ENCODE measurements around the gene ULK3. TPM values are rescaled to one million over a fixed set of nuclear protein-coding genes. Genes with fewer than 3 reads are reported as not detected.

Gene ULK3
- total RNA-seq, 1 donor from 2014 or later, result 37.3 TPM

- Mint-ChIP-seq H3K9me3 (ENCODE audit: low read depth) (no peaks in the 10 kb centered on the region), H3K27ac (no peak overlapping the region), H3K4me3 (ENCODE audit: low read depth) (no peak overlapping the region), H3K27me3 (peaks cover 66% of the 10 kb centered on the region), H3K36me3 (ENCODE audit: insufficient read depth) (no peaks in the 10 kb centered on the region), H3K4me1 (ENCODE audit: low read depth) (no peaks in the 10 kb centered on the region)
- DNase-seq (ENCODE audit: low spot score, unreplicated experiment), result no peak
- no peak for TF ChIP-seq CTCF (IDR thresholded peaks at IDR 0.05; ENCODE audit: unreplicated experiment)
Measured at GRCh38 chr15:74827614-74828013, 15.3 kb downstream of the ULK3 start.

- no peak overlapping the region for H3K4me3 Mint-ChIP-seq (ENCODE audit: low read depth)
- no peaks in the 10 kb centered on the region for H3K9me3 Mint-ChIP-seq (ENCODE audit: low read depth)
- H3K27ac Mint-ChIP-seq, result no peak overlapping the region
- H3K27me3 Mint-ChIP-seq, result peaks cover 67% of the 10 kb centered on the region
- no peak for DNase-seq (ENCODE audit: low spot score, unreplicated experiment)
- H3K4me1 Mint-ChIP-seq (ENCODE audit: low read depth), result no peaks in the 10 kb centered on the region
- no peak for TF ChIP-seq CTCF (IDR thresholded peaks at IDR 0.05; ENCODE audit: unreplicated experiment)
- no peaks in the 10 kb centered on the region for H3K36me3 Mint-ChIP-seq (ENCODE audit: insufficient read depth)
Measured at GRCh38 chr15:74826921-74827320, 16.0 kb downstream of the ULK3 start.

GRCh38 chr15:74826364-74826819 is 16.6 kb downstream of the ULK3 start, which contains the start of gene CPLX3:
TSS of gene CPLX3 (plus strand) at chr15:74826627. CDS start at chr15:74826704, 77 bp downstream.
- no peak within 1 kb of the TSS for H3K4me3 Mint-ChIP-seq (ENCODE audit: low read depth)

GRCh38 chr15:74825866-74826265 is 17.1 kb downstream of the ULK3 start:
- no peak for TF ChIP-seq CTCF (IDR thresholded peaks at IDR 0.05; ENCODE audit: unreplicated experiment)
- no peak overlapping the region for H3K4me3 Mint-ChIP-seq (ENCODE audit: low read depth)

More at GRCh38 chr15:74826364-74826819, 16.6 kb downstream of the ULK3 start, which contains the start of gene CPLX3:
- Mint-ChIP-seq H3K36me3 (ENCODE audit: insufficient read depth) (no peaks in the 10 kb centered on the region), H3K27me3 (peaks cover 69% of the 10 kb centered on the region), H3K4me1 (ENCODE audit: low read depth) (no peaks in the 10 kb centered on the region), H3K27ac (peak within 1 kb of the TSS; percentile 56), H3K9me3 (ENCODE audit: low read depth) (no peaks in the 10 kb centered on the region)
- no peak for TF ChIP-seq CTCF (IDR thresholded peaks at IDR 0.05; ENCODE audit: unreplicated experiment)
- DNase-seq (ENCODE audit: low spot score, unreplicated experiment), result peak; percentile 56

GRCh38 chr15:74824976-74825375 is 18.0 kb downstream of the ULK3 start:
- no peak for TF ChIP-seq CTCF (IDR thresholded peaks at IDR 0.05; ENCODE audit: unreplicated experiment)
- peaks cover 68% of the 10 kb centered on the region for H3K27me3 Mint-ChIP-seq
- no peak overlapping the region for H3K4me3 Mint-ChIP-seq (ENCODE audit: low read depth)
- H3K4me1 Mint-ChIP-seq (ENCODE audit: low read depth), result no peaks in the 10 kb centered on the region
- no peak overlapping the region for H3K27ac Mint-ChIP-seq
- no peaks in the 10 kb centered on the region for H3K36me3 Mint-ChIP-seq (ENCODE audit: insufficient read depth)
- DNase-seq (ENCODE audit: low spot score, unreplicated experiment), result no peak
- H3K9me3 Mint-ChIP-seq (ENCODE audit: low read depth), result no peaks in the 10 kb centered on the region

More at GRCh38 chr15:74825866-74826265, 17.1 kb downstream of the ULK3 start:
- DNase-seq (ENCODE audit: low spot score, unreplicated experiment), result no peak
- Mint-ChIP-seq H3K36me3 (ENCODE audit: insufficient read depth) (no peaks in the 10 kb centered on the region), H3K4me1 (ENCODE audit: low read depth) (no peaks in the 10 kb centered on the region), H3K27ac (peak overlapping the region; percentile 56), H3K9me3 (ENCODE audit: low read depth) (no peaks in the 10 kb centered on the region), H3K27me3 (peaks cover 69% of the 10 kb centered on the region)
